Liver (tissue), 9 donors: ENCODE results near the gene KCNJ18. TPM values are rescaled to one million over a fixed set of nuclear protein-coding genes. Genes with fewer than 3 reads are reported as not detected.
"Not testable (repeated sequence)": the region's sequence is repeated elsewhere in the genome, so short reads cannot be mapped to it uniquely, and the experiment has no call there.

ENCODE experiments used
- DNase-seq: peaks from one replicate; pipeline ENCODE4 v3.0.0-alpha.2; 2017; ENCODE audit warnings: low spot score
- H3K27ac ChIP-seq, 2 donors: one replicate each; pipeline ENCODE4 v1.7.0; 2013; ENCODE audit warnings: inconsistent platforms in 2 of 2, low read length in 2 of 2, control low read depth in 1 of 2, low read depth in 1 of 2, mild to moderate bottlenecking in 1 of 2
- H3K27me3 ChIP-seq, 4 donors: one replicate each; pipeline versions ENCODE4 v1.6.1 to v1.7.0; 2013; ENCODE audit warnings: low read length in 3 of 4, inconsistent platforms in 1 of 4, mild to moderate bottlenecking in 1 of 4, moderate library complexity in 1 of 4; ENCODE audit not compliant: control insufficient read depth in 4 of 4, insufficient read depth in 4 of 4
- H3K36me3 ChIP-seq, 4 donors: one replicate each; pipeline versions ENCODE4 v1.6.1 to v1.7.0; 2013; ENCODE audit warnings: low read length in 3 of 4, mild to moderate bottlenecking in 3 of 4, low read depth in 1 of 4, moderate library complexity in 1 of 4; ENCODE audit not compliant: control insufficient read depth in 4 of 4, insufficient read depth in 3 of 4
- H3K4me1 ChIP-seq, 4 donors: one replicate each; pipeline versions ENCODE4 v1.6.1 to v1.7.0; 2013; ENCODE audit warnings: low read length in 3 of 4, mild to moderate bottlenecking in 3 of 4, moderate library complexity in 1 of 4; ENCODE audit not compliant: control insufficient read depth in 4 of 4, insufficient read depth in 4 of 4
- H3K4me3 ChIP-seq, 3 donors: one replicate each; pipeline versions ENCODE4 v1.6.1 to v1.7.0; 2013; ENCODE audit warnings: low read length in 3 of 3, control low read depth in 1 of 3, low read depth in 1 of 3, mild to moderate bottlenecking in 1 of 3
- H3K9ac ChIP-seq, 2 donors: one replicate each; pipeline ENCODE4 v1.7.0; 2013; ENCODE audit warnings: low read length in 2 of 2, mild to moderate bottlenecking in 2 of 2, moderate library complexity in 2 of 2, control low read depth in 1 of 2, low read depth in 1 of 2
- H3K9me3 ChIP-seq, 4 donors: one replicate each; pipeline versions ENCODE4 v1.6.1 to v1.7.0; 2013; ENCODE audit warnings: low read length in 3 of 4; ENCODE audit not compliant: control insufficient read depth in 4 of 4
- WGBS: extraction: QIAGEN DNeasy Blood & Tissue Kit; methylation state at CpG from one replicate; pipeline ENCODE4 v1.1.7; 2013; 5-methylcytosine and 5-hydroxymethylcytosine counted together
- polyA plus RNA-seq, 2 donors: library from polyadenylated mRNA; stranded (reverse) in 1 of 2; unstranded in 1 of 2; fragments of 200-250 nt in 1 of 2; fragments of >200 nt in 1 of 2; fragmentation: Nextera tagmentation in 1 of 2; extraction: Ambion mirVana in 1 of 2; gene quantifications; one replicate each; pipeline versions ENCODE4 v1.2.1 to v1.2.3, GENCODE V29; 2013 to 2015
- total RNA-seq, 2 donors: library from RNA; depleted of rRNA; stranded (reverse); fragments of >200 nt; gene quantifications; one replicate each; pipeline ENCODE4 v1.2.3, GENCODE V29; 2014
- donor health status: healthy.
- donor health status: healthy.
- donor health status: healthy.
- donor health status: healthy.
- donor health status: healthy.

Gene KCNJ18
- total and polyA plus RNA-seq, 4 donors, result not detected

DNA sequence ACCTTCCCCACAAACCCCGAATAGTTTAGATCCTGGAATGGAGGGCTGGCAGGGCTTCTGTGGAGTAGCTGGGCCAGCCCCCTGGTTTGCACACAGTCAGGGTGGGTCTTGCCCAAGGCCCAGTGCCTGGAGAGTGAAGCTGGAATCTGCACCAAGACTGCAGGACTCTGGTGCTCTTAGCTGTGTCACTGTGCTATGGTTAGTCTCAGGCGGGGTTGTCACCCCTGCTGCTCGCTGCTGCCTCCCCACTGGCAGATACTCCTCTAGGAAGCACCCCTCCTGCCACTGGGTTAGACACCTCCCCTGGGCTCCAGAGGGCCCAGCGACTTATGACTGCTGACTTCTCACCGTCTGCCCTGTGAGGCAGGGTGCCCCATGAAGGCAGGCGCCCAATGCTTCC is 842 bp upstream of the KCNJ18 start:
- not testable (repeated sequence) for H3K27me3 ChIP-seq, H3K27ac ChIP-seq, H3K4me3 ChIP-seq, H3K36me3 ChIP-seq, H3K4me1 ChIP-seq, H3K9ac ChIP-seq, H3K9me3 ChIP-seq, DNase-seq
- 78% methylated on average over 6 of the region's 6 CpGs for WGBS

DNA sequence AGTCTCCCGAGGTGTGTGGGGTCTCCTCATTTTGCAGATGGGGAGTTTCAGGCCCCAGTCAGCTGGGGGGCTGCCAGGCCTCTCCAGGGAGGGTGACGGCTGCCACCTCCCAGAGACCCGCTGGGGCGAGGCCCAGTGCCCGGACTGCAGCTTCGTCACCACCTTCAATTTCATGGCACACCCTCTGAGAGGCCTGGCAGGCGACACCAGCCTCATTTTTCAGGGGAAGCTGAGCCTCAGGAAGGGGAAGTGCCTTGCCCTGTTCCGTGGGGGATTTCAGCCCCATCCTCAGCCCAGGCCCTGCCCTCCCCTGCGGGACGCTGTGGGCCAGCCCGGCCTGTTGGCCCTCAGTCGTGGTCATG is 362 bp downstream of the KCNJ18 start:
- not testable (repeated sequence) for H3K9me3 ChIP-seq, DNase-seq, H3K4me1 ChIP-seq, H3K9ac ChIP-seq, H3K27ac ChIP-seq, H3K4me3 ChIP-seq, H3K27me3 ChIP-seq, H3K36me3 ChIP-seq
- 65% methylated on average over 12 of the region's 12 CpGs for WGBS

DNA sequence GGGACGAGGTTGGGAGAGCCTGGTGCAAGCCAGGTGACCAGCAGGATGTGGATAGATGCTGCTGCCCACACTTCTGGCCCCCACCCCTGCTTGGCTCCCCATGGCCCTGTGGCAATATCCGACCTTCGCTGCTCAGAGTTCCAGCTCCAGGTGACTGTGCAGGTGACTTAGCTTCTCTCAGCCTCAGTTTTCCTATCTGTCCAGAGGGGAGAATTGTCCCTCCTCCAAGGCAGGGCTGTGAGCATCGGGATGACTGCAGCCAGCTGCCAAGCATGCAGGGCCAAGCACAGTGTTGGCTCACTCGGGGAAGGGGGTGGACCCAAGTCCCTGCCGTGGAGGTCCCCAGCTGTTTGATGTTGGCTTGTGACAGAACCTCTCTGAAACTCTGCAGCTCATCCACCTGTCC is 1.1 kb downstream of the KCNJ18 start:
- DNase-seq, H3K9ac ChIP-seq, H3K9me3 ChIP-seq, H3K27me3 ChIP-seq, H3K36me3 ChIP-seq, H3K27ac ChIP-seq, H3K4me3 ChIP-seq, H3K4me1 ChIP-seq: not testable (repeated sequence)
- 62% methylated on average over 6 of the region's 6 CpGs for whole genome bisulfite sequencing

DNA sequence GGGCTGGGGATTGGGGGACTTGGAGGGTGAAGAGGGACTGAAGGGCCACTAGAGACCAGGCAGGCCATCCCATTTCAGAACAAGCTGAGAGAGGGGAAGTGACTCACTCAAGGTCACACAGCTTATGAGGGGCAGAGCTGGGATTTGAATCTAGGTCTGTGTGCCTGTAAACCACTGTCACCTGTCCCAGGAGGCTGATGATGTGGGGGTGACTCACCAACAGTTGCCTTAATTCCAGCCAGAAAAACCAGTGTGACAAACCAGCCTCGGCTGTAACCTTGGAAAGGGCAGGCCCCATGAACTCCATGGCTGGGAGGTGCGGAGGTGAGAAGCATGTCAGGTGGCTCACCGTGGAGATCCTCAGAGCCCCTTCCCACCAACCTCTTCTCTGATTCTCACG is 1.6 kb downstream of the KCNJ18 start:
- H3K27ac ChIP-seq, H3K9me3 ChIP-seq, H3K4me3 ChIP-seq, H3K36me3 ChIP-seq, DNase-seq, H3K27me3 ChIP-seq, H3K9ac ChIP-seq, H3K4me1 ChIP-seq: not testable (repeated sequence)
- WGBS, result 60% methylated on average over 3 of the region's 4 CpGs

DNA sequence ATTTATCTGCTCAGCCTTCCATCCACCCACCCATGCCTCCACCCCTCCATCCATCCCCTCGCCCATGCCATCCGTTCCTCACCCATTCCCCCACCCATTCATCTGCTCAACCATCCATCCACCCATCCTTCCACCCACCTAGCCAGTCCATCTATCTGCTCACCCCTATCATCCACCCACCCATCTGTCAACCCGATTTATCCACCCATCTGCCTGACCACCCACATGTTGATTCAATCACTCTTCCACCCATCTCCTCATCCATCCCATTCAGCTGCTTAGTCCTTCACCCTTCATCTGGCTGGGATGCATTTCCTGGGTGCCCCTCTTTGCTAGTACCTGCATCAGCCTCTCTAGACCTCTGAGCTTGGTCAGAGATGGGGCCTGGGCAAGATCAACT is 3.9 kb downstream of the KCNJ18 start:
- not testable (repeated sequence) for H3K4me1 ChIP-seq, H3K27ac ChIP-seq, H3K9ac ChIP-seq, H3K9me3 ChIP-seq, H3K4me3 ChIP-seq, H3K36me3 ChIP-seq, H3K27me3 ChIP-seq, DNase-seq
- WGBS, result 86% methylated on average over 2 of the region's 3 CpGs

DNA sequence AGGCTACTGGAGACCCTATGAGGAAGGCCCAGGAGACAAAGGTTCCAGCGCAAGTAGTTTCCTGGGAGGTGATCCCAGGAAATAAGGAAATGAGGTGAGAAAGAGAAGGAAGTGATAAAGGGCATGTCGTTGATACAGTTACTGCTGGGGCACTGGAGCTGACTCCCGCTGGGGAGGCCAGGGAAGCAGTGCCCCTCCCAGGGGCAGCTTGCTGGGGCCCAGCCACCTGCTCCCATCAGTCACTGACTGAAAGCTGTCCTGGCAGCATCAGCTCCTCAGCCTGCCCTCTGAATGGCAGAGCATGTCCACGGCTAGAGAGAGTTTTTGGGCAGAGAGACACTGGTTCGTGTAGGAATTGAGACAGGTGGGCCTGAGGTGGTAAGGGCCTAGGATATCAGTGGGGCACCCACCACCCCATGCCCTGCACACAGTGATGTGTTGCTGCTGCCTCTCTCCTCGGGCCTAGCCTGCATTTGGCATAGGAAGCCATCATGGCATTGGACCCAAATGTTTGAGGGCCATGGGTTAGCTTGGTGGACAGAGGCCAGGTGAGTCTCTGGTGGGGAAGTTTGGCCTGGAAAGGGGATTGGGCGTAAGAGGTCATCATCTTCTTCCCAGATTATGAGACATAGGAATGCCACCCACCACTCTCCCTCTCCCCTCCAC is 4.7 kb downstream of the KCNJ18 start:
- H3K27ac ChIP-seq, H3K9me3 ChIP-seq, H3K36me3 ChIP-seq, H3K4me3 ChIP-seq, H3K9ac ChIP-seq, H3K4me1 ChIP-seq, DNase-seq, H3K27me3 ChIP-seq: not testable (repeated sequence)
- 68% methylated on average over 7 of the region's 7 CpGs for WGBS

DNA sequence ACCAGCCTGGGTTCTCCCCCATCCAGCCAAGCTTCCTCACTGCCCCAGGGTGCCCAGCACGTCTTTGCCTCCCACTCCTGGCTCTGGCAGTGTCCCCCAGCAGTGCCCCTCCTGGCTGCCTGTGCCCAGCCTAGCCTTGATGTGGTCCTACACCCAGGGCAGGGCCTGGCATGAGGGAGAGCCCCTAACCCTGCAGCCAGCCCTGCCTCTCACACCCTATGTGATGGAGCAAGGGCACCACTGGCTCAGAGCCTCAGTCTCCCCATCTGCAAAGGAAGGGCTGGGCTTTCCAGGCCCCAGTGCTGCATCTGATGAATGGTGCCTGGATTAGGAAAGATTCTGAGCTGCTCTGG is 5.2 kb downstream of the KCNJ18 start:
- H3K4me1 ChIP-seq, H3K4me3 ChIP-seq, H3K9me3 ChIP-seq, H3K27me3 ChIP-seq, H3K36me3 ChIP-seq, H3K9ac ChIP-seq, DNase-seq, H3K27ac ChIP-seq: not testable (repeated sequence)
- 36% methylated on average over 1 of the region's 1 CpG for WGBS

DNA sequence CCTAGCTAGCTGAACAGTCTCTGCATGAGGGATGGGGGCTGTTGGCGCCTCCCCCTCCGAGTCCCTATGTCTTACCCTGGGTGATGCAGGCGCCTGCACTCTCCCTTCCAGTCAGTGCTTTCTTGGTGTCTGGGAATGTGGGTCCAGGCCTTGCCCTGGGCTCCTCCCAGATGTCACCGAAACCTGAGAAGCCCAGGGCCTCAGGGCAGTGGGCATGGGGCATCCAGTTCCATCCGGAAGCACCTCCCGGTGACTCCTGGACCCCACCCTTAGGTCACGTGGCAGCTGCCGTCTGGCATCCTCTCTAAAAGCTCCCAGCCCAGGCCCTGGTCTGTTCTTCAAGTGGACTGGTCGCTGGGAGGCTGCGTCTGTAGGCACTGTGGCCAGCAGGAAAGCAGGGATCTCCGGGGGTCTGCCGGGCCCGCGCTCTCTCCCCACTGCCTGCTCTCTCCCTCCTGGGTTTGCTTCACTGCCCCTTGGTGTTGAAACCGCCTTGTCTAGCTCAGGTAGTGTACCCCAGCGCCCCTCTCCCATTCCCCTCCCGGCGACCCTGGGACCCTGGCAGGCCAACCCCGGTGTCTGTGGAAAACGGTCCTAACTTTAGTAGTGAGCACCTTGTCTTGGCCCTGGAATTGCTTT is 6.2 kb downstream of the KCNJ18 start:
- H3K27me3 ChIP-seq, H3K36me3 ChIP-seq, H3K9me3 ChIP-seq, H3K4me1 ChIP-seq, H3K9ac ChIP-seq, DNase-seq, H3K27ac ChIP-seq, H3K4me3 ChIP-seq: not testable (repeated sequence)
- 79% methylated on average over 19 of the region's 20 CpGs for WGBS

DNA sequence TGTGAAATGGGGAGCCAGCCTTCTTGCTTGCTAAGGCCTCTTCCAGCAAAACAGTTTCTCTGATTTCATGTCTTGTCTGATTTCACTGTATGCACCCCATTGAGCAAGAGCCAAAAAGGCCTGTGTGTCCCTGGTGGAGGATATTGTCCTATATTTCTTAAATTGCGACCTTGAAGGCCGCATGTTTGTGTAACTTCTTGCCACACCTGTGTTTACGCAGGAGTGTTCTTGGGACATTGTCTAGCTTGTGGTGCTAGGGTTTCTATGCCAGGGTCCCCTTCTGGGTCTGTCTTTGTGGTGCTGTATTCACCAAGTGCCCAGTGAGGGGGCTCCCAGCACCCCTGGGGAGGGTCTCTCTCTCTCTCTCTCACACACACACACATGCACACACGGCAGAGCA is 6.8 kb downstream of the KCNJ18 start:
- H3K4me3 ChIP-seq, H3K4me1 ChIP-seq, H3K27ac ChIP-seq, H3K27me3 ChIP-seq, H3K9ac ChIP-seq, DNase-seq, H3K36me3 ChIP-seq, H3K9me3 ChIP-seq: not testable (repeated sequence)
- 64% methylated on average over 4 of the region's 4 CpGs for WGBS
